GM12878 (cell line): ENCODE results near the gene PHRF1. TPM values are rescaled to one million over a fixed set of nuclear protein-coding genes. Genes with fewer than 3 reads are reported as not detected.

ENCODE experiments used
- ATAC-seq: fragments of 200-7000 bp; cut with Tn5 transposase; 3 replicates; pipeline ENCODE4 v1.9.1; 2020; ENCODE audit warnings: mild to moderate bottlenecking, moderate library complexity
- BruUV-seq: library from RNA; stranded (reverse); fragments of 400-500 nt; replicated peaks from 2 replicates; lab custom pipeline; 2021; lab: Mats Ljungman, UMichigan
- CTCF ChIA-PET: fragments of 300-600 bp; sonication (Branson Sonifier 250); formaldehyde crosslinking; extraction: SDS; loops from one replicate; lab custom pipeline; 2021; ENCODE audit warnings: inconsistent platforms; lab: Yijun Ruan, JAX
- POLR2A ChIA-PET: fragments of 350-600 bp; formaldehyde crosslinking; extraction: SDS; loops from one replicate; lab custom pipeline; 2021; ENCODE audit warnings: inconsistent platforms; lab: Charles Lee
- RAD21 ChIA-PET: fragments of 300-600 bp; sonication (Branson Sonifier 250); formaldehyde crosslinking; loops from one replicate; lab custom pipeline; 2023; ENCODE audit warnings: antibody characterized with exemption; ENCODE audit not compliant: unreplicated experiment; lab: Charles Lee
- SMC1A ChIA-PET: fragments of 300-600 bp; sonication (Branson Sonifier 250); formaldehyde crosslinking; loops from one replicate; lab custom pipeline; 2023; ENCODE audit not compliant: unreplicated experiment, uncharacterized antibody; lab: Charles Lee
- DNase-seq: peaks from one replicate; pipeline ENCODE4 v3.0.0-alpha.2; 2011; ENCODE audit warnings: low read depth, low spot score
- FAIRE-seq: peaks from 3 replicates; lab custom pipeline; 2011; peaks lifted over from hg19 to GRCh38; lab: Jason Lieb, UNC
- H2AFZ ChIP-seq: 2 replicates; pipeline ENCODE4 v1.6.0; 2011; ENCODE audit warnings: low read depth, low read length, control low read depth; ENCODE audit not compliant: control insufficient read depth
- H3K27ac ChIP-seq: 2 replicates; pipeline ENCODE4 v1.5.1; 2011; ENCODE audit warnings: control low read depth; ENCODE audit not compliant: control insufficient read depth, insufficient read depth
- H3K27me3 ChIP-seq, 2 experiments: replicated peaks in 1 of 2; 2 replicates each; pipeline versions ENCODE4 v1.6.0 to v1.6.1; 2011; ENCODE audit warnings: low read length in 1 of 2; ENCODE audit not compliant: control insufficient read depth in 2 of 2, insufficient read depth in 2 of 2
- H3K36me3 ChIP-seq, 2 experiments: 2 replicates each; pipeline ENCODE4 v1.5.1; 2011; ENCODE audit warnings: low read length in 1 of 2; ENCODE audit not compliant: control insufficient read depth in 2 of 2, insufficient read depth in 2 of 2
- H3K4me1 ChIP-seq: 2 replicates; pipeline ENCODE4 v1.6.1; 2011; ENCODE audit warnings: mild to moderate bottlenecking, low read length, moderate library complexity, mixed read lengths; ENCODE audit not compliant: control insufficient read depth, insufficient read depth
- H3K4me2 ChIP-seq: 2 replicates; pipeline ENCODE4 v1.6.0; 2011; ENCODE audit warnings: control low read depth; ENCODE audit not compliant: control insufficient read depth, insufficient read depth
- H3K4me3 ChIP-seq: fragments of 200-600 bp; sonication (generic); 2 replicates; pipeline ENCODE4 v1.5.1; 2016
- H3K79me2 ChIP-seq: 2 replicates; pipeline ENCODE4 v1.6.0; 2011; ENCODE audit warnings: low read length; ENCODE audit not compliant: control insufficient read depth, insufficient read depth
- H3K9ac ChIP-seq: 2 replicates; pipeline ENCODE4 v1.8.0; 2011; ENCODE audit warnings: low read length, control low read depth, mixed read lengths; ENCODE audit not compliant: control insufficient read depth, insufficient read depth
- H3K9me3 ChIP-seq: replicated peaks from 3 replicates; pipeline ENCODE4 v1.5.1; 2011; ENCODE audit warnings: mild to moderate bottlenecking, low read length; ENCODE audit not compliant: control insufficient read depth, insufficient read depth
- H4K20me1 ChIP-seq: 2 replicates; pipeline ENCODE4 v1.6.0; 2011; ENCODE audit not compliant: control insufficient read depth, insufficient read depth
- MYC ChIP-seq: IDR thresholded peaks from 2 replicates; pipeline ENCODE4 v1.6.1; 2011; ENCODE audit warnings: mild to moderate bottlenecking, low read length, moderate library complexity, inconsistent platforms; ENCODE audit not compliant: insufficient read depth, insufficient replicate concordance, insufficient read length, severe bottlenecking
- NBN ChIP-seq: fragments of 450-650 bp; IDR thresholded peaks from 2 replicates; pipeline ENCODE4 v1.6.1; 2016
- NFXL1 ChIP-seq: fragments of 450-650 bp; IDR thresholded peaks from 2 replicates; pipeline ENCODE4 v1.6.1; 2017; ENCODE audit warnings: antibody characterized with exemption, mild to moderate bottlenecking, borderline replicate concordance
- RB1 ChIP-seq: fragments of 450-650 bp; formaldehyde crosslinking; IDR thresholded peaks from 2 replicates; pipeline ENCODE4 v1.6.1; 2017; ENCODE audit warnings: mild to moderate bottlenecking, borderline replicate concordance
- SMAD5 ChIP-seq: IDR thresholded peaks from 2 replicates; pipeline ENCODE4 v1.6.1; 2016; ENCODE audit warnings: antibody characterized with exemption, low read depth
- TBL1XR1 ChIP-seq: IDR thresholded peaks from 2 replicates; pipeline ENCODE4 v1.6.1; 2012; ENCODE audit warnings: low read depth, low read length, improper control_type of control experiment
- ZNF24 ChIP-seq: fragments of 450-650 bp; IDR thresholded peaks from 2 replicates; pipeline ENCODE4 v1.6.1; 2017; ENCODE audit warnings: antibody characterized with exemption, mild to moderate bottlenecking
- ZNF384 ChIP-seq: IDR thresholded peaks from 2 replicates; pipeline ENCODE4 v1.6.1; 2012; ENCODE audit warnings: low read depth, mild to moderate bottlenecking, low read length, improper control_type of control experiment, borderline replicate concordance
- WGBS: methylation state at CpG from one replicate; pipeline ENCODE4 v1.1.6; 2016; ENCODE audit warnings: low lambda C conversion rate; ENCODE audit not compliant: insufficient replicate concordance, insufficient coverage; ENCODE audit errors: missing lambda C conversion rate; 5-methylcytosine and 5-hydroxymethylcytosine counted together
- in situ Hi-C: fragments of 300-500 bp; cut with MboI; formaldehyde crosslinking; loops from 9 replicates; pipeline ENCODE4 v1.14.3; 2018; ENCODE audit warnings: mixed read lengths
- intact Hi-C: fragments of 100-400 bp; cut with micrococcal nuclease; formaldehyde crosslinking; loops from one replicate; pipeline ENCODE4 v1.14.2; 2022; ENCODE audit not compliant: unreplicated experiment
- polyA plus RNA-seq, 11 experiments: library from polyadenylated mRNA; depleted of rRNA in 4 of 11; unstranded in 6 of 11; stranded (reverse) in 5 of 11; fragments of >200 nt; fragmentation: Nextera tagmentation in 4 of 11; fragmentation: Illumina TruSeq in 1 of 11; extraction: Ambion mirVana in 4 of 11; extraction: Trizol in 1 of 11; gene quantifications; 1 replicate in 1 of 11; 2 replicates in 10 of 11; pipeline versions ENCODE4 v1.2.1 to v1.2.3, GENCODE V29; 2011 to 2016; ENCODE audit warnings: inconsistent platforms in 2 of 11, missing spikeins in 2 of 11, low read depth in 1 of 11
- total RNA-seq, 4 experiments: library from RNA; depleted of rRNA in 3 of 4; stranded (reverse); fragments of >200 nt in 3 of 4; fragmentation: Illumina TruSeq in 1 of 4; extraction: Trizol in 1 of 4; gene quantifications; 2 replicates each; pipeline versions ENCODE4 v1.2.1 to v1.2.3, GENCODE V29; 2013 to 2021

PHRF1 gene
- total and polyA plus RNA-seq, 10 of the 15 experiments (the other 5 are each of a cell fraction or from before 2014, with no cell fraction given): 0.13 to 43.5 (median 15.1) TPM

DNA sequence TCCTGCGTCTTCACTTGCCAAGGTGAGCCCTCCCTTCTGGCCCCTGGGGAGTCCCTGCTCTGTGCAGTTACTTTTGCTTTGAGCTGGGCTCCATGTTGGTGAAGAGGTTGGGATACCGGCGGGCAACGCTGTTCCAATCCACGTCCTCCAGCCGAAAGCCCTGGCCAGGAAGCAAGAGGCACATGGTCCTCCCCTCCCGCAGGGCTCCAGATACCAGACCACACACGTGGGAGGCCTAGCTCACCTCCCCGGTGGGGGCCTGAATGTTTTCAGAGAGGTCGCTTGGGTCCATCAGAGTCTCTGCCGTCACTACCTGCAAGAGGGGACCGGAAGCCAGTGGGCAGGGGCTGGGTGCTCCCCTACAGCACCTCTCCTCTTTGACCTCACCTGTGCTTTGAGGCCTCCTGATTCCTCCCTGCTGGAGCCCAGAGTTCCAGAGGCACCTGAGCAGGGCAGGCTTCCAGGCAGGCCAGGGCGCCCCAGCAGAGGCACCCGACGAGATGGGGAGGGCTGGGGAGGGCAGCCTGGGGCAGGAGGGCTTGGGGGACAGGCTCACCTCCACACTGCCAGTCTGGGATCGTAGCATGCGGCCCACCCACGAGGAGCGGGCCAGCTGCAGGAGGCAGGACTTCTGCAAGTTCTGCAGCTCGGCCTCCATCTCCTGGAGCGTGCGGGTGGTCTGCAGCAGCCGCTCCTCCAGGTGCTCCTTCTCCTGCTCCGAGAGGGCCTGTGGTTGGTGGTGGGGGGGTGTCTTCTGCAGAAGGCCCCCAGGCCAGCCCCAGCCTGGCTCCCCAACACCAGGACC lies 18.7 kb upstream of the PHRF1 start:
- Histone ChIP-seq H3K79me2 (peaks cover 5% of the 10 kb centered on the region), H3K4me3 (no peak overlapping the region), H3K27me3 (peaks cover 0 to 5% of the 10 kb centered on the region in 2 experiments; a peak in 2 of 4 replicates), H3K4me2 (no peak overlapping the region), H3K9ac (no peak overlapping the region), H3K27ac (no peak overlapping the region), H3K36me3 (no peaks in the 10 kb centered on the region), H4K20me1 (no peaks in the 10 kb centered on the region), H3K4me1 (peaks cover 5% of the 10 kb centered on the region), H3K9me3 (no peaks in the 10 kb centered on the region), H2AFZ (no peak overlapping the region)
- ChIA-PET RAD21 (interaction anchor here (0.9 to 1.2 kb wide), 3 partner anchors 105 to 165 kb away, joined by 3 read pairs; no protein-coding TSS in a partner anchor), SMC1A (interaction anchor here (1.2 kb wide), 1 partner anchor 168 kb away, joined by 3 read pairs; no protein-coding TSS in a partner anchor), POLR2A (interaction anchor here (1.0 kb wide), 1 partner anchor 18 kb away, joined by 4 read pairs; the partner anchor contains the start of gene PHRF1), CTCF (interaction anchor here (1.2 kb wide), 1 partner anchor 9 kb away, joined by 3 read pairs; no protein-coding TSS in a partner anchor)
- ATAC-seq (no peak), DNase-seq (no peak), FAIRE-seq (no peak)
- 54% methylated on average over 22 of the region's 24 CpGs for WGBS
- TF ChIP-seq NFXL1 (no peak), ZNF384 (no peak), SMAD5 (no peak), NBN (no peak), RB1 (no peak), TBL1XR1 (no peak)
- no TSS peak for BruUV-seq
- in situ Hi-C loops (loop anchor here (5.0 kb wide), 1 partner anchor 155 kb away; no protein-coding TSS in a partner anchor), intact Hi-C loops (no loop called here)

DNA sequence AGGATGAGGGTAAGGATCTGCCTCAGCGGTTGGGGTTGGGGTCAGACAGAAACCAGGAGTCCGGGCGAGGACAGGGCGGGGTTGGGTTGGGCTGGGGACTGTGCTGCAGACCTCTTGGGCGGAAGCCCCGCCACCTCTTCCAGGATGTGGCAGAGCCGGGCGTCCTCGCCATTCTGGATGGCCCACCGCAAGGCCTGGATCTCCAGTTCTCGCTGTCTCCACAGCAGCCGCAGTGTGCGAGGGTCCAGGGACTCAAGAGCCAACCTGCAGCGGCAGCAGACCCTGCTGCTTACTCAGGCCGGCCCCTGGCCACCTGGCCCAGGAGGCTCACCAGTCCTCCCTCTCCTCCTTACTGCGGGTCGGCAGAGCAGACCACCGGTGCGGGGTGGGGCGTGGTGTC lies 17.8 kb upstream of the PHRF1 start:
- H3K4me3 ChIP-seq: no peak overlapping the region
- CTCF ChIA-PET: no interaction called here
- no peak for TF ChIP-seq ZNF24
- no peak for TF ChIP-seq MYC
- TF ChIP-seq RB1: no peak
- TF ChIP-seq, all 136 proteins: peak for 0
- H2AFZ ChIP-seq: no peak overlapping the region
- ChIA-PET POLR2A (interaction anchor here (0.6 kb wide), 1 partner anchor 147 kb away, joined by 5 read pairs; no protein-coding TSS in a partner anchor), RAD21 (no interaction called here), SMC1A (no interaction called here)
- WGBS: 80% methylated on average over 19 of the region's 20 CpGs
- peaks cover 0 to 5% of the 10 kb centered on the region in 2 experiments; a peak in 2 of 4 replicates for H3K27me3 ChIP-seq
- in situ Hi-C loops (loop anchor here (5.0 kb wide), 1 partner anchor 154 kb away; no protein-coding TSS in a partner anchor), intact Hi-C loops (no loop called here)
- ATAC-seq (no peak), FAIRE-seq (no peak), DNase-seq (no peak)
- peaks cover 5% of the 10 kb centered on the region for H3K79me2 ChIP-seq
- no peak overlapping the region for H3K9ac ChIP-seq
- H4K20me1 ChIP-seq: no peaks in the 10 kb centered on the region
- no peaks in the 10 kb centered on the region for H3K9me3 ChIP-seq
- H3K36me3 ChIP-seq: no peaks in the 10 kb centered on the region
- no peak overlapping the region for H3K4me2 ChIP-seq
- BruUV-seq: no TSS peak
- peaks cover 5% of the 10 kb centered on the region for H3K4me1 ChIP-seq
- H3K27ac ChIP-seq: no peak overlapping the region
